Measurements from ENCODE around the gene MTARC1. TPM values are rescaled to one million over a fixed set of nuclear protein-coding genes. Genes with fewer than 3 reads are reported as not detected.

Gene MTARC1
- total and polyA plus RNA-seq, 9 of the 15 experiments (the other 6 are each of a cell fraction or from before 2014, with no cell fraction given): 0.07 to 0.14 (median 0.11) TPM; not detected in 6

DNA sequence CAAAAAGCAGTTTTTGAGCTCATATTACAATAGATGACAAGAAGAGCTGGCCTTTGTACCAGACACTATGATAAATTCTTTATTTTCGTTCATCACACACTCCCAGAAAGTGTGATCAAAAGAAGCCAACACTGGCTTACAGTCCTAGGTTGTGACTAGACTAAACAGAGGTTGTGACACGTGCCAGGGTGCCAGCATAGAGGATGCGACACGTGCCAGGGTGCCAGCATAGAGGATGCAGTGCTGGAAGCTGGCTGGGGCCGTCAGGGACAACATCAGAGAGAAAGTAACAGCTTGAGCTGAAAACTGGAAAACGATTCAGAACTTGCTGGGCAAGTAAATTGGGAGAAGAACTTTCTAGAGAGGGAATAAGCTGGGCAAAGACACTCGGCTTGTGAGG, 2.2 kb downstream of the MTARC1 start (continued):
- TF ChIP-seq, protein P1, sequence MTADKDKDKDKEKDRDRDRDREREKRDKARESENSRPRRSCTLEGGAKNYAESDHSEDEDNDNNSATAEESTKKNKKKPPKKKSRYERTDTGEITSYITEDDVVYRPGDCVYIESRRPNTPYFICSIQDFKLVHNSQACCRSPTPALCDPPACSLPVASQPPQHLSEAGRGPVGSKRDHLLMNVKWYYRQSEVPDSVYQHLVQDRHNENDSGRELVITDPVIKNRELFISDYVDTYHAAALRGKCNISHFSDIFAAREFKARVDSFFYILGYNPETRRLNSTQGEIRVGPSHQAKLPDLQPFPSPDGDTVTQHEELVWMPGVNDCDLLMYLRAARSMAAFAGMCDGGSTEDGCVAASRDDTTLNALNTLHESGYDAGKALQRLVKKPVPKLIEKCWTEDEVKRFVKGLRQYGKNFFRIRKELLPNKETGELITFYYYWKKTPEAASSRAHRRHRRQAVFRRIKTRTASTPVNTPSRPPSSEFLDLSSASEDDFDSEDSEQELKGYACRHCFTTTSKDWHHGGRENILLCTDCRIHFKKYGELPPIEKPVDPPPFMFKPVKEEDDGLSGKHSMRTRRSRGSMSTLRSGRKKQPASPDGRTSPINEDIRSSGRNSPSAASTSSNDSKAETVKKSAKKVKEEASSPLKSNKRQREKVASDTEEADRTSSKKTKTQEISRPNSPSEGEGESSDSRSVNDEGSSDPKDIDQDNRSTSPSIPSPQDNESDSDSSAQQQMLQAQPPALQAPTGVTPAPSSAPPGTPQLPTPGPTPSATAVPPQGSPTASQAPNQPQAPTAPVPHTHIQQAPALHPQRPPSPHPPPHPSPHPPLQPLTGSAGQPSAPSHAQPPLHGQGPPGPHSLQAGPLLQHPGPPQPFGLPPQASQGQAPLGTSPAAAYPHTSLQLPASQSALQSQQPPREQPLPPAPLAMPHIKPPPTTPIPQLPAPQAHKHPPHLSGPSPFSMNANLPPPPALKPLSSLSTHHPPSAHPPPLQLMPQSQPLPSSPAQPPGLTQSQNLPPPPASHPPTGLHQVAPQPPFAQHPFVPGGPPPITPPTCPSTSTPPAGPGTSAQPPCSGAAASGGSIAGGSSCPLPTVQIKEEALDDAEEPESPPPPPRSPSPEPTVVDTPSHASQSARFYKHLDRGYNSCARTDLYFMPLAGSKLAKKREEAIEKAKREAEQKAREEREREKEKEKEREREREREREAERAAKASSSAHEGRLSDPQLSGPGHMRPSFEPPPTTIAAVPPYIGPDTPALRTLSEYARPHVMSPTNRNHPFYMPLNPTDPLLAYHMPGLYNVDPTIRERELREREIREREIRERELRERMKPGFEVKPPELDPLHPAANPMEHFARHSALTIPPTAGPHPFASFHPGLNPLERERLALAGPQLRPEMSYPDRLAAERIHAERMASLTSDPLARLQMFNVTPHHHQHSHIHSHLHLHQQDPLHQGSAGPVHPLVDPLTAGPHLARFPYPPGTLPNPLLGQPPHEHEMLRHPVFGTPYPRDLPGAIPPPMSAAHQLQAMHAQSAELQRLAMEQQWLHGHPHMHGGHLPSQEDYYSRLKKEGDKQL (CRISPR knock-in tag; IDR thresholded peaks at IDR 0.05; ENCODE audit: borderline replicate concordance): no peak
- TF ChIP-seq ZNF668 (CRISPR knock-in tag; IDR thresholded peaks at IDR 0.05) (no peak), MXI1 (IDR thresholded peaks at IDR 0.05; ENCODE audit: low read depth, low read length) (no peak), ZNF696 (CRISPR knock-in tag; conservative IDR thresholded peaks at IDR 0.05) (no peak), KHSRP (IDR thresholded peaks at IDR 0.05) (no peak), SUPT5H (IDR thresholded peaks at IDR 0.05) (no peak)
